DMS53 treated with DMSO at 0.1 percent for 48 hours (cell line): ENCODE results near the gene NLRP6.
"Not testable (repeated sequence)": the region's sequence is repeated elsewhere in the genome, so short reads cannot be mapped to it uniquely, and the experiment has no call there.

ENCODE experiments used
- DNase-seq: peaks from one replicate; lab custom pipeline; 2025; ENCODE audit not compliant: unreplicated experiment; lab: John Stamatoyannopoulos, UW

NLRP6 gene

DNA sequence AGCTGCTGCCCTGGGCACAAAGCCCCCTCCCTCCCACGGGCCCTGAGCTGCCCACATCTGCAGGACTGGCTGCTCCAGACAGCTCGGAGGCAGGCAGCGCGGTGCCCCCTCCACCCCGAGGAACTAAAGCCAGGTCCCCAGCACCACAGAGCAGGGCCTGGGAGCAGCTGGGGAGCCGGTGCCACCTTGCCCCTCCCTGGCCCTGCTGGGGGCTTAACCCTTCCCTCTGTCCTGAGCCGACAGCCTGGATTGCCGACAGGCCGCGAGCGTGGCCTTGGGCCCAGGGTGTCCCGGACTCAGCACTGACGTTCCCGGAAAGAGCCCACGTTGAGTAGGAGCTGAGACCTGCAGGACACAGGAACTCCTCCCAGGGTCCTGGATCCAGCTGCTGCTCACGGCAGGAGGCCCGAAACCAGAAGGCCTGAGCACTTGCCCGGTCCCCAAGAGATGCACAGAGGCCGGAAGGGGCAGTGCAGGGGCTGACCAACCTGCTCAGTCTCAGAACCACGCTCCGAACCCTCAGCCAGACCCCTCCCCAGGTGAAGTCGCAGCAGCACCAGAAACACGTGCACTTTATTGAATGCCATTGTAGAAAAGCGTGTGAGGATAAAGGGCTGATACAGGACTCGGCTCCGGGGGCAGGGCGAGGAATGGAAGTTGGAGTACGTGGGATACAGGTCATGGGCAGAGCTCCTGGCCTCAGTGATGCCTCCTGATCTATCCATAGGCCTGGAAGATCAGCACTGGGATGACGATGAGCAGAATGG is 41.1 kb downstream of the NLRP6 start:
- DNase-seq, result not testable (repeated sequence)

- DNase-seq, result not testable (repeated sequence)
These were observed 41.7 kb downstream of the NLRP6 start for GRCh38 chr11:319888-320273.

DNA sequence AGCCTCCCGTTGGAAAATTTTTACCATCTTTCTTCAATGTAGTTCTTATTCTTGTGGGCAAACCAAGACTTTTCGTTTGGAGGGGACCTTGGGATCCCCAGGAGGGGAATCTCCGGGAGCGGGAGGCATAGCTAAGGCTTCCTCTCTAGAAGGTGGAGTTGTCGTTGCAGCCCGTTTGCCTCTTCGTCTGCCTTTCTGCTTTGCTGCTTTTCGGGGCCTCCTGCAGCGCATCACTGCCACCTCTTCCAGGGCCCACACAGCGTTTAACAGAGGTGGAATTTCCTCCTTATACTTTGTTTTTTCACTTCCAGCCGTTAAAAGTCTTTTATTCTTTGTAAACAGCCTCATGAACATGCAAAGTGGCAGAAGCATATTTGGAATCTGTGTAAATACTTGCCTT is 45.9 kb downstream of the NLRP6 start:
- DNase-seq, result no peak

DNA sequence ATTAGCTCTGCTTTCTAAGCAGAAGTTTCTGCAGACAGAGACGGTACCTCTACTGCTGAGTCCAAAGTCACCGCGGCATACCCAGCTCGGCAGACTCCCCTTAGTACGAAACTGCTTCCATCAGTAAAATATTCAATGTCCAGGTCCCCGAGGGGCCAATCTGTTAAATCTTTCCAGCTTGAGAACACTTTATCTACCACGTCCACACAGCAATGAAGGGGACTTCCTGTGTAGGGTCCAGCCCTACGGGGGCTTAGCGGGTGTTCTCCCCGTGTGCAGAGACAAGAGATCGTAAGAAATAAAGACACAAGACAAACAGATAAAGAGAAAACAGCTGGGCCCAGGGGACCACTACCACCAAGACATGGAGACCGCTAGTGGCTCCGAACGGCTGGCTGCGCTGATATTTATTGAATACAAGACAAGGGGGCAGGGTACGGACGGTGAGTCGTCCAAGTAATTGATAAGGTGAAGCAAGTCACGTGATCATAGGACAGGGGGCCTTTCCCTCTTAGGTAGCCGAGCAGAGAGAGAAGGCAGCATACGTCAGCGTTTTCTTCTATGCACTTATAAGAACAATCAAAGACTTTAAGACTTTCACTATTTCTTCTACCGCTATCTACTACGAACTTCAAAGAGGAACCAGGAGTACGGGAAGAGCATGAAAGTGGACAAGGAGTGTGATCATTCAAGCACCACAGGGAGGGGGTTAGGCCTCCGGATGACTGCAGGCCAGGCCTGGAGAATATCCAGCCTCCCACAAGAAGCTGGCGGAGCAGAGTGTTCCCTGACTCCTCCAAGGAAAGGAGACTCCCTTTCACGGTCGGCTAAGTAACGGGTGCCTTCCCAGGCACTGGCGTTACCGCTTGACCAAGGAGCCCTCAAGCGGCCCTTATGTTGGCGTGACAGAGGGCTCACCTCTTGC is 46.6 kb downstream of the NLRP6 start:
- not testable (repeated sequence) for DNase-seq

GRCh38 chr11:325796-326591 is 47.8 kb downstream of the NLRP6 start:
- DNase-seq, result no peak

DNA sequence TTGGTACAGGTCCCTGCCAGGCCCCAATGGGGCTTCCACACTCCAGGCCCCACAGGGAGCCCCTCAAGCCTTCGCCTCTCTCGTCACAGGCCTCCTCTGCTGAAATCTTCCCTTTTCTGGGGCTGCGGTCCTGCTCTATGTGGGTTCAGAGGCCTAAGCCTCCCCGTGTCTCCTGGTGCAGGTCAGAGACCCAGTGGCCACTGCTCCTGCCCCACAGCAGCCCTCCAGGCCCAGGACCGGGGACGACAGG is 48.3 kb downstream of the NLRP6 start:
- no peak for DNase-seq

DNA sequence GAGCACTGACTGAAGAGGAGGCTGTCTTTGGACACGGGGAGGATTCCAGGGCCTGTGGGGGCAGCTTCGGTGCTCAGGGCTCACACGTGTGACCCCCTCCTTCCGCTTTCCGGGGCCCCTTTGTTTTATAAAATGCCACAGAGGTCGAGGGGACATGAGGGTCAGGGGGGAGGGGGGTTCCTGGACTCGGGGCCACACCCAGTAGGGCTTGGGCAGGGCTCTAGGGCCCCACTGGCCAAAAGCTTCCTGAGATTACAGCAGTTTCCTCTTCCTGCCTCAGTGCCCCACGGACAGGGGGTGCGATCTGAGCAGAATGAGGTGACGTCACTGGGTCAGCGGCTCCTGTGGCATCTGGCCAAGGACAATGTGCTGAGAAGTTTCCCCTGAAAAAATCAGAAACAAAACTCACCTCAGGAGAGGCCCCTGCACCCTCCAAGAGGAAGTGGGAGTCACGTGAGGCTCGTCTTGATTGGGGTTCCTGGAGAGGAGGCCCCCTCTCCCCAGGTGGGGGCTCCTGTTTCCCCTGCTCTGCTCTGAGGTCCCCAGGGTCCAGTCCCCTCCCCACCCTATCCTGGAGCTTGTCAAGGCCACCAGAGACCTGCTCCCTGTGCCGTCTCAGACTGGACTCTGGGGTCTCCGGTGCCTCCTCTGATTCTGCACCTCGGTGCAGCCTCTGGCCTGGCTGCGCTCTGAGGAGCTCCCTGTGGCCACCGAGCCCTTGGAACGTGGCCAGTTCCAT is 48.8 kb downstream of the NLRP6 start:
- DNase-seq, result no peak

DNA sequence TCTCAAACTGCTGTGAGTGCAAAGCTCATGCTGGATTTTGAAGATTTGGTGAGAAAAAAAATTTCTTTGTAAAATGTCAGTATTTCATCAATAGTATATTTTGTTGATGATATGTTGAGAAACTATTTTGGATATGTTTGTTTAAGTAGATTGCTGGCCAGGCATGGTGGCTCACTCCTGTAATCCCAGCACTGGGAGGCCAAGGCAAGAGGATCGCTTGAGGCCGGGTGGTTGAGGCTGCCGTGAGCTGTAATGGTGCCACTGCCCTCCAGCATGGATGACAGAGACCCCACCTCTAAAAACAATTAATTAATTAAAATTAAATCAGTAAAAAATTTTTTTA is 49.3 kb downstream of the NLRP6 start:
- DNase-seq, result no peak

DNA sequence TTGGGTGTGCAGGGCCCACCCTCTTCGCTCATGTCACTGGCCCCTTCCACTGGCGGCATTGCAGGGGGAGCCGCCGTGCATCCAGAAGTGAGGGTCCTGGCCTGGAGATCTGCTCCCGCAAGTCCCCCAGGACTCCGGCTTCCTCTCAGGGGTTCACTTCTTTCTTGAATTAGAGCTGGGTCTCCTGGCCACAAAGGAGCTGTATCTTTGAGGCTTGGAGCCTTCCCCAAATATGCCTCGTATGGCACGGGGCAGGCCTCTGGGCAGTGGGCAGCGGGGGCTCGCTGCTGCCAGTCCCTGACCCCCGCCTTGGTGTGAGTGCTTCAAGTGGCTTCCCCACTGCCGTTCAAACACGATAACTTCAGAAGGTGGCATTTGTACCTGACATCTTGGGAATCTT is 49.8 kb downstream of the NLRP6 start:
- DNase-seq, result no peak

DNA sequence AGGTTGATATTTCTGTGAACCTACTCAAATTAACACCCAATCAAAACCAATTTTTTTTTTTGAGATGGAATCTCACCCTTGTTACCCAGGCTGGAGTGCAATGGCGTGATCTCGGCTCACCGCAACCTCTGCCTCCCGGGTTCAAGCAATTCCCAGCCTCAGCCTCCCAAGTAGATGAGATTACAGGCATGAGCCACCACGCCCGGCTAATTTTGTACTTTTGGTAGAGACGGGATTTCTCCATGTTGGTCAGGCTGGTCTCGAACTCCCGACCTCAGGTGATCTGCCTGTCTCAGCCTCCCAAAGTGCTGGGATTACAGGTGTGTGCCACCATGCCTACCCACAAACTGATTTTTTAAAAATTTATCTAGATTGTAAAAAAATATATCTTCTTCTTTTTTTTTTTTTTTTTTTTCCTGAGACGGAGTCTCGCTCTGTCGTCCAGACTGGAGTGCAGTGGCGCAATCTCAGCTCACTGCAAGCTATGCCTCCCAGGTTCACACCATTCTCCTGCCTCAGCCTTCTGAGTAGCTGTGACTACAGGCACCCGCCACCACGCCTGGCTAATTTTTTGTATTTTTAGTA is 50.4 kb downstream of the NLRP6 start:
- DNase-seq, result not testable (repeated sequence)

- DNase-seq, result no peak
These were observed 51.7 kb downstream of the NLRP6 start for GRCh38 chr11:329886-330253.

GRCh38 chr11:330307-330693 is 52.1 kb downstream of the NLRP6 start:
- no peak for DNase-seq

GRCh38 chr11:330694-331357 is 52.6 kb downstream of the NLRP6 start:
- DNase-seq, result no peak

DNA sequence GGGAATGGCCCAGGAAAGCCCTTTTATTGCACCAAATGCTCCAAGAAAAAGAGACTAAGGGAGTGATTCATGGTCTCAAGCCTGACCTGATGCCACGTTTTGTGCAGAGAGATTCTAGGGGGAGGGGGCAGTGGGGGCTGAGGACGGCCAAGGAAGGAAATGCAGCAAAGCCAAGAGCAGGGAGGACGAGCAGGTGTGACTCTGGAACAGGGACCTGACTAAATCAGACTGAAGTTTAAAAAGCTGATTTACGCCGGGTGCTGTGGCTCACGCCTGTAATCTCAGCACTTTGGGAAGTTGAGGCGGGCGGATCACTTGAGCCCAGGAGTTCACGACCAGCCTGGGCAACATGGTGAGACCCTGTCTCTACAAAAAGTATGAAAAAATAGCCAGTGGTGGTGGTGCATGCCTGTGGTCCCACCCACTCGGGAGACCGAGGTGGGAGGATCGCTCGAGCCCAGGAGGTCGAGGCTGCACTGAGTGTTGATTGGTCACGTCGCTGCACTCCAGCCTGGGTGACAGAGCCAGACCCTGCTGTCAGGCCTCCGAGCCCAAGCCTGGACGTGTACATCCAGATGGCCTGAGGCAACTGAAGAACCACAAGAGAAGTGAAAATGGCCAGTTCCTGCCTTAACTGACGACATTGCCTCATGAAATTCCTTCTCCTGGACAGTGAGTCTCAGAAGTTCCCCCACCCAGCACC is 53.3 kb downstream of the NLRP6 start:
- DNase-seq, result no peak

DNA sequence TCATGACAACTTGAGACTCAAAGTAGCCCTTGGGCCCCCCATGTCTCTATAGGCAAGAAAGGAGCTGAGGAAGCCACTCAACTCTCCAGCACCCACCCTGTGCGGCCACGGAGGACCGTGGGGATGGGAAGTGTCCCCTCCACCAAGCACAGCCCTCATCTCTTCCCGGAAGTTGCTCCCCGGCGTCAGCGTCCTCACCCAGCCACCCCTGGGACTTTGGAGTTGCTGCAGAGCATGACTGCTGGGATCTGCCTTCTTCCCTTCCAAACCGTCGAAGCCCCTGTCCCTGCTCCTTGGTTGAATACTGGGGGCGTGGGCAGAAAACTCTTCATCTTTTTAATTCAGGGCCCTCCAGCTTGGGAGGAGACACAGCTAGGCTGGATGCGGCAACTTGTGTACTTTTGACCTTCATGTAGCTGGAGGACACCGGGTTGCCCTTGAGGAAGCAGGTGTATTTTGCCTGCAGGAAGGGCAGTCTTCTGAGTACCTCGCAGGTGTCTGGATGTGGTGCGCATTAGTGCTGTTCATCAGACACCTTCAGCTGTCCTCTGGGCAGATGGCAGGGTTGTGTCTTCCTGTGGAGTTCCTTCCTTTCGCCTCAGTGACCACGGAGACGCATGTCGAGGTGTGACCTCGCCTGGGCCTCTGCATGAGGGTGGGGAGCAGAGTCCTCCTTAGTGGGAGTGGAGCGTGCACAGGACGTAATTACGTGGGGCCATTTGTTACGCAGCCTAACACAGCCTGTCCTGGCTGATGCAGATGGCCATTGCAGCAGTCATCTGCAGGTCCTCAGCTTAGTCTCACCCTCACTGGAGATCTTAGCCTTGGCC is 54.7 kb downstream of the NLRP6 start:
- DNase-seq, result no peak

DNA sequence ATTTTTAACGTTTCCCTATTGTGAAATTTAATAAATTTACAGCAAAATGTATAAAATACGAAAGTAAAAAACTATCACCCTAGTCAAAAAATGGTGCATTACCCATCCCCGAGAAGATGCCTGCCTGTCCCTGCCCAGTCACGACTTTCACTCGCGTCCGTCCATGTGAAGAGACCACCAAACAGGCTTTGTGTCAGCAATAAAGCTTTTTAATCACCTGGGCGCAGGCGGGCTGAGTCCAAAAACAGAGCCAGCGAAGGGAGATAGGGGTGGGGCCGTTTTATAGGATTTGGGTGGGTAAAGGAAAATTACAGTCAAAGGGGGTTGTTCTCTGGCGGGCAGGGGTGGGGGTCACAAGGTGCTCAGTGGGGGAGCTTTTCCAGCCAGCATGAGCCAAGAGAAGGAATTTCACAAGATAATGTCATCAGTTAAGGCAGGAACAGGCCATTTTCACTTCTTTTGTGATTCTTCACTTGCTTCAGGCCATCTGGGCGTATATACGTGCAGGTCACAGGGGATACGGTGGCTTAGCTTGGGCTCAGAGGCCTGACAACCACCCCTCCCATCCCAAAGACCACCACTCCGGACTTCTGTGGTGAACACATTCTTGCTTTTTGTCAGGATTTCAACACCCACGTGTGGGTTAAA is 55.5 kb downstream of the NLRP6 start:
- not testable (repeated sequence) for DNase-seq

- DNase-seq, result no peak
These were observed 56.2 kb downstream of the NLRP6 start for GRCh38 chr11:334264-334994.
